CD4-positive, alpha-beta T cell treated with Interleukin-1 beta for 1 hour (primary cell): ENCODE results near the gene LIN37.
"Not testable (repeated sequence)": the region's sequence is repeated elsewhere in the genome, so short reads cannot be mapped to it uniquely, and the experiment has no call there.

Experiments
- DNase-seq, 2 donors: peaks; one replicate each; pipeline ENCODE4 v3.0.0-alpha.2; 2020 to 2022

LIN37 gene

GRCh38 chr19:35719402-35720162 lies 28.8 kb upstream of the LIN37 start:
- DNase-seq = no peak

GRCh38 chr19:35720163-35720524 lies 28.2 kb upstream of the LIN37 start:
- DNase-seq = no peak

- no peak for DNase-seq
These were observed 27.7 kb upstream of the LIN37 start for GRCh38 chr19:35720648-35721047.

GRCh38 chr19:35721374-35721773 lies 27.0 kb upstream of the LIN37 start:
- DNase-seq = no peak

- no peak for DNase-seq
These were observed 25.9 kb upstream of the LIN37 start for GRCh38 chr19:35722461-35722860.

GRCh38 chr19:35722897-35723296 lies 25.5 kb upstream of the LIN37 start:
- no peak for DNase-seq

- no peak for DNase-seq
These were observed 24.7 kb upstream of the LIN37 start for GRCh38 chr19:35723671-35724070.

GRCh38 chr19:35724132-35724531 lies 24.2 kb upstream of the LIN37 start:
- DNase-seq = not testable (repeated sequence)

- DNase-seq = no peak
These were observed 23.8 kb upstream of the LIN37 start for GRCh38 chr19:35724560-35724959.

- DNase-seq = no peak
These were observed 23.0 kb upstream of the LIN37 start for GRCh38 chr19:35725216-35725861.

- DNase-seq = no peak
These were observed 21.1 kb upstream of the LIN37 start for GRCh38 chr19:35727053-35727955.

GRCh38 chr19:35727956-35728706 lies 20.2 kb upstream of the LIN37 start:
- no peak for DNase-seq

GRCh38 chr19:35729021-35729420 lies 19.4 kb upstream of the LIN37 start:
- DNase-seq = no peak

GRCh38 chr19:35729763-35730162 lies 18.6 kb upstream of the LIN37 start:
- DNase-seq = no peak

- no peak for DNase-seq
These were observed 18.1 kb upstream of the LIN37 start for GRCh38 chr19:35730326-35730725.

GRCh38 chr19:35731353-35731752 lies 17.0 kb upstream of the LIN37 start:
- no peak for DNase-seq

GRCh38 chr19:35731779-35732405 lies 16.5 kb upstream of the LIN37 start:
- DNase-seq = no peak

GRCh38 chr19:35732540-35733179 lies 15.7 kb upstream of the LIN37 start:
- no peak for DNase-seq

GRCh38 chr19:35733180-35734125 lies 14.9 kb upstream of the LIN37 start:
- DNase-seq = no peak

- DNase-seq = no peak
These were observed 14.1 kb upstream of the LIN37 start for GRCh38 chr19:35734273-35734672.

GRCh38 chr19:35734889-35735288 lies 13.5 kb upstream of the LIN37 start:
- DNase-seq = no peak
